PC-3 (cell line): ENCODE results near the gene SLC13A3.

Source experiments
- CTCF ChIP-seq: fragments of 300-600 bp; sonication (generic); conservative IDR thresholded peaks from 2 replicates; pipeline ENCODE4 v1.5.1; 2017; ENCODE audit warnings: antibody characterized with exemption, low read depth, mild to moderate bottlenecking, low read length
- EZH2 ChIP-seq: fragments of 300-600 bp; sonication (generic); IDR thresholded peaks from one replicate; pipeline ENCODE4 v1.6.1; 2017; ENCODE audit warnings: antibody characterized with exemption, mild to moderate bottlenecking, low read length; ENCODE audit not compliant: unreplicated experiment
- EZH2phosphoT487 ChIP-seq: fragments of 300-600 bp; sonication (generic); IDR thresholded peaks from 2 replicates; pipeline ENCODE4 v1.6.1; 2018; ENCODE audit warnings: mild to moderate bottlenecking, antibody characterized with exemption, low read length, borderline replicate concordance

GRCh38 chr20:46674253-46675083 lies 23.2 kb upstream of the SLC13A3 start:
- TF ChIP-seq CTCF (no peak), EZH2phosphoT487 (no peak), EZH2 (no peak)
